Retinal pigment epithelial cell (primary cell): ENCODE results near the gene MGLL.

Experiments used
- DNase-seq: peaks from one replicate; pipeline ENCODE4 v3.0.0-alpha.2; 2010; ENCODE audit warnings: low read depth
- H3K4me3 ChIP-seq: 2 replicates; pipeline ENCODE4 v1.5.1; 2011; ENCODE audit warnings: mild to moderate bottlenecking, low read length, control low read depth, moderate library complexity
- CTCF ChIP-seq: conservative IDR thresholded peaks from 2 replicates; pipeline ENCODE4 v1.5.1; 2011; ENCODE audit warnings: low read depth, low read length, control low read depth, inconsistent platforms

Gene MGLL

GRCh38 chr3:127697551-127698240 lies 124.6 kb downstream of the MGLL start:
- H3K4me3 ChIP-seq, result no peak overlapping the region
- DNase-seq, result no peak

GRCh38 chr3:127694467-127695215 lies 127.7 kb downstream of the MGLL start:
- no peak overlapping the region for H3K4me3 ChIP-seq
- no peak for DNase-seq
- TF ChIP-seq CTCF, result peak; percentile 72

More at GRCh38 chr3:127697551-127698240, 124.6 kb downstream of the MGLL start:
- TF ChIP-seq CTCF, result no peak

GRCh38 chr3:127693336-127693843 lies 128.9 kb downstream of the MGLL start:
- H3K4me3 ChIP-seq, result no peak overlapping the region
- no peak for DNase-seq
- TF ChIP-seq CTCF, result no peak

GRCh38 chr3:127692501-127693335 lies 129.6 kb downstream of the MGLL start:
- no peak overlapping the region for H3K4me3 ChIP-seq
- no peak for DNase-seq
- no peak for TF ChIP-seq CTCF

- no peak overlapping the region for H3K4me3 ChIP-seq
- no peak for TF ChIP-seq CTCF
- DNase-seq, result no peak
Measured at GRCh38 chr3:127691974-127692373, 130.3 kb downstream of the MGLL start.

GRCh38 chr3:127691489-127691888 lies 130.8 kb downstream of the MGLL start:
- no peak for DNase-seq
- no peak overlapping the region for H3K4me3 ChIP-seq
- no peak for TF ChIP-seq CTCF
